GM19438 (cell line): Measurements from ENCODE around the gene ADAMTS2.

ENCODE experiments used
- ATAC-seq: cut with Tn5 transposase; IDR thresholded peaks from one replicate; pipeline ENCODE4 v1.9.1; 2021; ENCODE audit warnings: low read depth; ENCODE audit not compliant: unreplicated experiment

ADAMTS2 gene

GRCh38 chr5:179345183-179345432 lies 153 bp downstream of the ADAMTS2 start:
- ATAC-seq = no peak

- no peak for ATAC-seq
These were observed 654 bp downstream of the ADAMTS2 start for GRCh38 chr5:179344431-179345182.

- no peak for ATAC-seq
These were observed 1.4 kb downstream of the ADAMTS2 start for GRCh38 chr5:179343719-179344430.

DNA sequence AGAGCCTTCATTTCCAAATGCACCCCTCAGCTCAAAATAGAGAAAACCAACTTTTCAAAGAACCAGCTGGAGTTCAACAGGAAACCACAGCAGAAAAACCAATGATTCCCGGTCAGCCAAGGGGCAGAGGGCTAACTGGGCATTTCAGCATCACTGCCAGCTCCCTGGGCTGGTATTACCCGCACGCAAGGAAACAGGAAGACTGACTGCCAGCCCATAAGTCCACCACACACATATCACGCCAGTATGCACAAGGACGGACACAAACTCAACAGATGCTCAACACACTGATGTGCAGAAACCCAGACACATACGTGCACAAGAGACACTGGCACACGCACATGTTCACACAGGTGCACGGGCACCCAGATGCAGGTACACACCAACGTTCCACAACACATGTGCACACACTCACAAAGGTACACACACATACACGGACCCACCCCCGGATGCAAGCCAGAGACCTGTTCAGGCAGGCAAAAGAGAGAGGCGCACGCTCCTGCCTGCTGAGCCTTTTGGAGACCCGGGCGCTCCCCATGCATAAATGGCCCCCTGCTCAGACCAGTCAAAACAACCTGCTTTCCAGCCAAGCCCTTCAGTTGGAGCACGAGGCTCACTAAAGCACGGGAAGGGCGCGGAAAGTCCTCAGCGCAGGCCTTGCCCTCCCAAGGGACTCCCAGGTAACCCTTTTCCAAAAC lies 2.1 kb downstream of the ADAMTS2 start:
- no peak for ATAC-seq

DNA sequence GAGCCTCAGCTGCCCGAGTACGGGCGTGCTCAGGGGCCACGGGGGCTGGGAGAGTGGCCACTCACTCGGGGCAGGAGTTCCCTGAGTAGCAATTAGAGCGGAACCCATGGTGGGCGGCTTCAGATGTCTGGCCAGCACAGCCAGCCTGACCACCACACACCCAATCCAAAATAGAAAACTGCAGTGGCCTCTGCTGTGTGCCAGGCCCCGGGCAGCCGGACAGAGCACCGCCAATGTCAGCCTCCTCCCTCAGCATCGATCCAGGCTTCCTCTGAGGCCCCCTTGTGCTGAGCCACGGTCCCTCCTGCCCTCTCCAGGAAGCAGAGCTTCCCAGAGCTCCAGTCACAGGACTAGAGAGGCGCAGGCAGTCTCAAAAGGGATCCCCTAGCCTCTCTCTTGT lies 2.7 kb downstream of the ADAMTS2 start:
- no peak for ATAC-seq

GRCh38 chr5:179340465-179340864 lies 4.8 kb downstream of the ADAMTS2 start:
- ATAC-seq = no peak

GRCh38 chr5:179339996-179340395 lies 5.3 kb downstream of the ADAMTS2 start:
- ATAC-seq = no peak

GRCh38 chr5:179339081-179339480 lies 6.2 kb downstream of the ADAMTS2 start:
- no peak for ATAC-seq

- no peak for ATAC-seq
These were observed 7.2 kb downstream of the ADAMTS2 start for GRCh38 chr5:179337796-179338676.

DNA sequence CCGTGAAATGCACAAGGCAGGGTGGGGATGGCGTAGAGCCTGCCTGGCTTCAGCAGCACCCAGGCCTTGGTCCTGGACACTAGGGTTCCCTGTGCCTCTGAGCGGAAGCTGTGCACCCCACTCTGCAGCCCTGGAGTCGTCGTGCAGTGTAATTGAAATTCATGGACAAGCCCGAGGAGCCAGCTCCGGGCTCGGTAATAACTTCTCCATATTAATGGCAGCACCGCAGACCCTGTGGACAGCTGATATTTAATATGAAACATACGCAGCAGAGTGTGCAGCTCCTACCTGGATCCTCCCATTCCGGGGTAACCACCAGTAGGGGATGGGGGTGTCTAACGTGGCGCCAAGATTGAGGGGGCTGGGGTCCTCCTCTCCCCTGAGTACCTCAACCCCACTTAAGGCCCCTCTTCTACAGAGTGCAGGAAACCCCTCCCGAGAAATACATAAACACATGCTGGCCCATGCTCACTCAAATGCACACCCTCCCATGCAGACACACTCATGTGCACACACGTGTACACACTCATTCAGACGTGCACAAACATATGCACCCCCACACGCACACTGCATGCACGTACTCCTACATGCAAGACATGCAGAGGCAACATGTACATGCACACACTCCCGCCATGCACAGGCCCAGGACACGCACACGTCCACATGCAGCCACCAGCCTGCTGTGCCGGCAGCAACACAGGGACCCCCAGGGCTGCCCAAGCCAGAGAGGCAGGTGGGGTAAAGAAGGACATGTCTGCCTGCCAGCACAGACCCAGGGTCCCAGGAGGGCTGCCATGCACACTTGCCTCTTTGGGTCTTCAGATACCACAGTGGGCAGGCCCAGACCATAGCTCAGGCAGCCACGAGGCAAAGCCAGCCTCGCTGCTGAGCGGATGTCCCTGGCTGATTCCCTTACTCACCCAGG lies 8.1 kb downstream of the ADAMTS2 start:
- no peak for ATAC-seq

GRCh38 chr5:179336126-179336870 lies 9.0 kb downstream of the ADAMTS2 start:
- ATAC-seq = no peak

DNA sequence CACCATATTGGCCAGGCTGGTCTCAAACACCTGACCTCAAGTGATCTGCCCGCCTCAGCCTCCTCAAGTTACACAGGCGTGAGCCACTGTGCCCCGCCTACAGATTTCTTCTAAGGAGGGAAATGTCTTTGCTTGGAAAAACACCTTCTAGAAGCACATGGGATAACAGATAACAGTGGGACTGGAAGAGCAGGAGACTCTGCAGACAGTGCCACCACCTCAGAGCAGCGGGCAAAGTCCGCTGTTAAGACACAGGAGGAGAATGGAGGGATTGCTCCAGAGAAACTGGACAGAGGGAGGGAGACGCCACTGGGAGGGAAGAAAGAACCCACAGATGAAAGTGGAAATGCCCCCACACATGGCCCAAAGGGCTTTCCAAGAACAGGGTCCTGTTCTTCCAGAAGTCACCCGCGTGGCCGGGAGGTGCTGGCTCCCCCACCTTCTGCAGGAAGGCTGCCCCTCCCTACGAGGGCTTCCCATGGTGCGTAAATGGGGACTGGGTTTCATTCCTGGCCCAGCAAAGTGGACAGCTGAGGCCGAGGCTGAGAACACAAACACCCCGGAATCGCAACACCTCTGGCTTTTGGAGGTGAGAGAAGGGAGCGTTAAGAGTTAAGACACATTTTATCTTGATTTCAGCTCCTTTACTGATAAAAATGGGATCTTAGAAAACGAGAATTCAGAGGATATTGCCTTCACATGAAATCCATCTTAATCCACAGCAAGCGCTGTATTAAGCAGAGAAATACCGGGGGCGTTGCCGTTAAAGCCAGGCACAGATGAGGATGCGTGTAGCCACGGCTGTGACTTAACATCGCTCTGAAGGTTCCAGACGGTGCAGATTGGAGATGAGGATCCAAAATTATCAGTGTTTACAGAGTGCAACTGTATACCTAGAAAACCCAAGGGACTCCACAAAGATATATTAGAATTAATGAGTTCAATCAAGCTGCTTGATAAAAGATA lies 11.2 kb downstream of the ADAMTS2 start:
- no peak for ATAC-seq

DNA sequence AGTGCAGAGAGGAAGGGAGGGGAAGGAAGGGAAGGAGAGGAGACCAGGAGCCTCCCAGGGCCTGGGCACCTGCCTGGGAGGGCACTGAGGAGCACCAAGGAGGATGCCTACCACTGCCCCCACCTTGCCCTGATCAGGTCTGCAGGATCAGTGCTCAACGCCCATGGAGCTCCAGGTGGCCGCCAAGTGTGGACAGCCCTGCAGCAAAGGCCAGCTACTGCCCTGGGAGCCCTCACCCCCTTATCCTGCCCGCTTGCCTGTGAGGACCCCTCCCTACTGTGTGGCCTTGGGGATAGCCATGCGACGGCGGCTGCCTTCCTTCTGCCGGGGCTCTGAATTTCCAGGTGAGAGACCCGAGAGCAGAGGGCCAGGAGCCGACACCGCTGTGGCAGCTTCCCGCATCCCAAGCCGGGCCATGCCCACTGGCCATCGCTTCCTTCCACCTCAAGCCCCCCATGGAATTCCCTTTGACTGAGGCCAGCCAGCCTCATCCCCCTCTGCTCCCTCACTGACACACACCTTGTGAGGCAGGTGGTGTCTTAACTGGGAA lies 12.4 kb downstream of the ADAMTS2 start:
- no peak for ATAC-seq

DNA sequence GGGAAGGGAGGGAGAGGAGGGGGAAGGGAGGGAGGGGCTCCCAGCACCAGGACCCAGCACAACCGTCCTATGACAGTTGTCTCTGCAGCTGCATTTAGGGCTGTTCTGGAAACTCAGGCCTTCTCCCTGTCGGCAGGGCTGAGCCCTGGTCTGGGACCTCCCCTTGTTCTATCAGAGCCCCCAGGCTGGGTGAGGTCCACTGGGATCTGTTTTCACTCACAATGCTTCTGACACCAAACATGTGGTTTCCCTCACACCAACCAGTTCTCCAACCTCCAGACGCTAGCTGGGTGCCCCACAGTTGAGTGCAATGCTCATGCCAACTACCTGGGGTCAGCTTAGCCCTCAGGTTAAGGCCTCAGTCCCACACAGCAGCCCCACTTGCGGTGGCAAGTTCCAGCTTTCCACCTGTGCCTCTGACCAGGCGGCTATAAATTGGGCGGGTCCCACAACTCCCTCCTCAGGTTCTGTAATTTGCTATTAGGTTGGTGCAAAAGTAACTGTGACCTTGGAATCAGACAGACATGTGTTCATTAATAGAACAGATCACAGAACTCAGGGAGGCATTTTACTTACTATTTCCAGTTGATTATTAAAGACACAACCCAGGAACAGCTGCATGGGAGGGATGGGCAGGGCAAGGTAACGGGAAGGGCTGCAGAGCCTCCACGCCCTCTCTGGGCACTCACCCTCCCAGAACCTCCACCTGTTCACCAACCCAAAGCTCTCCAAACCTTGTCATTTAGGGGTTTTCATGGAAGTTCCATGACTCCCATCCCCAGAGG lies 13.5 kb downstream of the ADAMTS2 start:
- no peak for ATAC-seq

GRCh38 chr5:179330186-179330900 lies 14.9 kb downstream of the ADAMTS2 start:
- ATAC-seq = no peak

GRCh38 chr5:179328291-179328690 lies 17.0 kb downstream of the ADAMTS2 start:
- ATAC-seq = no peak
